ENCODE measurements around the gene MSN.

Gene MSN

DNA sequence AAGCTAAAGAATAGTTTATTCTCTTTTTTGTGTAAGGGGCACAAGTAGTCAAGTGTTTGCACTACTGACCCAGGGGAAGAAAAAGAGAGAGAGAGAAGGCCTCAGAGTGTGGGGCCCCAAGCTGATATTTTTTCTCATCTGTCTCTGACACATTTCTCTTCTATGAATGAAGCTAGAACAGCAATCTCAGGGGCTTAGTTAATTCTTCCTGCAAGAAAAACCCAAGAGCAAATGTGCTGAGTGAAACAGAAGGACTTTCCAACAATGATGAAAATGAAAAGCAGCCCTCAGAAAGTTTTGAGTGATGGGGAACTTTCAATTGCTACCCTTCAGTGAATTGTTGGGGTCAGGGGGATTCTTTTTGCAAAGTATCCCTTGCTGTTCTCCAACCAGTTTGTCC lies 9.2 kb upstream of the MSN start:
- no peaks in the 10 kb centered on the region for H3K4me1 ChIP-seq (ENCODE audit: control insufficient read depth, insufficient read depth, low read length)
- POLR2A ChIA-PET, result no interaction called here

DNA sequence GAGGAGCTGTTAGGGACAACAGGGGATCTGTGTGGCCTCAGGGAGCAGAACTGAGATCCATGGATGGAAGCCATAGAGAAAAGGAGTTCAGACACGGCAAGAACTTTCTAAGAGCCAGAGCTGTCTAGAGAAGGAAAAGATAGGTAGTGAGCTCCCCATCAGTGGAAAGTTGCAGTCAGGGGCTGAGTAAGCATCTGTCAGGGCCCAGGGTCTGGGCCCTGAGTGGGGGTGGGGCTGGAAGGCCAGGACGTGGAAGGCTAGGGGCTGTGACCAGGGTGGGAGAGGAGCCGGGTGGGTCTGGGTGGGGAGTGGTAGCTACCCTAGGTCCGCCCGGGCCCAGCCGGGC lies 324 bp upstream of the MSN start:
- Histone ChIP-seq H3K27ac (ENCODE audit: extremely low read depth, low read depth, low read length) (no peak overlapping the region), H3K4me1 (ENCODE audit: control insufficient read depth, insufficient read depth, low read length) (no peaks in the 10 kb centered on the region), H3K4me3 (ENCODE audit: low read depth, low read length) (no peak overlapping the region), H3K9me3 (ENCODE audit: control insufficient read depth, insufficient read depth, low read depth, low read length) (no peaks in the 10 kb centered on the region), H3K36me3 (ENCODE audit: control insufficient read depth in 2 of 2, insufficient read depth in 1 of 2, low read length in 2 of 2) (no peaks in the 10 kb centered on the region)
- CTCF ChIA-PET, result interaction anchor here (0.6 to 1.2 kb wide), 3 partner anchors 9 to 71 kb away, joined by 3 to 4 read pairs (median 3); no protein-coding TSS in a partner anchor
- POLR2A ChIA-PET, result interaction anchor here (0.8 to 1.2 kb wide), 2 partner anchors 22 to 24 kb away, joined by 3 to 7 read pairs; no protein-coding TSS in a partner anchor
- TF ChIP-seq ZNF501 (tag by site-specific recombination; IDR thresholded peaks at IDR 0.05) (no peak), ZBTB17 (tag by site-specific recombination; IDR thresholded peaks at IDR 0.05) (no peak), ZNF514 (tag by site-specific recombination; IDR thresholded peaks at IDR 0.05) (no peak)
- TF ChIP-seq, protein P1, sequence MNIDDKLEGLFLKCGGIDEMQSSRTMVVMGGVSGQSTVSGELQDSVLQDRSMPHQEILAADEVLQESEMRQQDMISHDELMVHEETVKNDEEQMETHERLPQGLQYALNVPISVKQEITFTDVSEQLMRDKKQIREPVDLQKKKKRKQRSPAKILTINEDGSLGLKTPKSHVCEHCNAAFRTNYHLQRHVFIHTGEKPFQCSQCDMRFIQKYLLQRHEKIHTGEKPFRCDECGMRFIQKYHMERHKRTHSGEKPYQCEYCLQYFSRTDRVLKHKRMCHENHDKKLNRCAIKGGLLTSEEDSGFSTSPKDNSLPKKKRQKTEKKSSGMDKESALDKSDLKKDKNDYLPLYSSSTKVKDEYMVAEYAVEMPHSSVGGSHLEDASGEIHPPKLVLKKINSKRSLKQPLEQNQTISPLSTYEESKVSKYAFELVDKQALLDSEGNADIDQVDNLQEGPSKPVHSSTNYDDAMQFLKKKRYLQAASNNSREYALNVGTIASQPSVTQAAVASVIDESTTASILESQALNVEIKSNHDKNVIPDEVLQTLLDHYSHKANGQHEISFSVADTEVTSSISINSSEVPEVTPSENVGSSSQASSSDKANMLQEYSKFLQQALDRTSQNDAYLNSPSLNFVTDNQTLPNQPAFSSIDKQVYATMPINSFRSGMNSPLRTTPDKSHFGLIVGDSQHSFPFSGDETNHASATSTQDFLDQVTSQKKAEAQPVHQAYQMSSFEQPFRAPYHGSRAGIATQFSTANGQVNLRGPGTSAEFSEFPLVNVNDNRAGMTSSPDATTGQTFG (tag by site-specific recombination; IDR thresholded peaks at IDR 0.05; ENCODE audit: borderline replicate concordance), result no peak
- TF ChIP-seq, protein P2, sequence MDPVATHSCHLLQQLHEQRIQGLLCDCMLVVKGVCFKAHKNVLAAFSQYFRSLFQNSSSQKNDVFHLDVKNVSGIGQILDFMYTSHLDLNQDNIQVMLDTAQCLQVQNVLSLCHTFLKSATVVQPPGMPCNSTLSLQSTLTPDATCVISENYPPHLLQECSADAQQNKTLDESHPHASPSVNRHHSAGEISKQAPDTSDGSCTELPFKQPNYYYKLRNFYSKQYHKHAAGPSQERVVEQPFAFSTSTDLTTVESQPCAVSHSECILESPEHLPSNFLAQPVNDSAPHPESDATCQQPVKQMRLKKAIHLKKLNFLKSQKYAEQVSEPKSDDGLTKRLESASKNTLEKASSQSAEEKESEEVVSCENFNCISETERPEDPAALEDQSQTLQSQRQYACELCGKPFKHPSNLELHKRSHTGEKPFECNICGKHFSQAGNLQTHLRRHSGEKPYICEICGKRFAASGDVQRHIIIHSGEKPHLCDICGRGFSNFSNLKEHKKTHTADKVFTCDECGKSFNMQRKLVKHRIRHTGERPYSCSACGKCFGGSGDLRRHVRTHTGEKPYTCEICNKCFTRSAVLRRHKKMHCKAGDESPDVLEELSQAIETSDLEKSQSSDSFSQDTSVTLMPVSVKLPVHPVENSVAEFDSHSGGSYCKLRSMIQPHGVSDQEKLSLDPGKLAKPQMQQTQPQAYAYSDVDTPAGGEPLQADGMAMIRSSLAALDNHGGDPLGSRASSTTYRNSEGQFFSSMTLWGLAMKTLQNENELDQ (tag by site-specific recombination; IDR thresholded peaks at IDR 0.05; ENCODE audit: low read depth), result no peak

More for the DNA sequence above, 9.2 kb upstream of the MSN start:
- H3K27ac ChIP-seq (ENCODE audit: extremely low read depth, low read depth, low read length), result no peak overlapping the region
- no peaks in the 10 kb centered on the region; the same call in 1 of the 2 replicates for H3K9me3 ChIP-seq (ENCODE audit: control insufficient read depth, insufficient read depth, low read depth, low read length)
- CTCF ChIA-PET, result interaction anchor here (0.6 to 1.2 kb wide), 5 partner anchors 8 to 907 kb away, joined by 3 to 4 read pairs (median 3); partner anchors contain the start of gene MSN
- no peak overlapping the region for H3K4me3 ChIP-seq (ENCODE audit: low read depth, low read length)
- TF ChIP-seq SCRT2 (tag by site-specific recombination; IDR thresholded peaks at IDR 0.05) (no peak), ZNF624 (tag by site-specific recombination; IDR thresholded peaks at IDR 0.05) (no peak), ZNF202 (tag by site-specific recombination; IDR thresholded peaks at IDR 0.05; ENCODE audit: borderline replicate concordance) (no peak), ZNF670 (tag by site-specific recombination; IDR thresholded peaks at IDR 0.05; ENCODE audit: low read depth) (no peak), OVOL3 (tag by site-specific recombination; IDR thresholded peaks at IDR 0.05) (no peak), ZNF48 (tag by site-specific recombination; IDR thresholded peaks at IDR 0.05) (no peak), GLIS2 (tag by site-specific recombination; IDR thresholded peaks at IDR 0.05) (no peak), YY2 (tag by site-specific recombination; IDR thresholded peaks at IDR 0.05) (no peak), ZSCAN23 (tag by site-specific recombination; IDR thresholded peaks at IDR 0.05) (no peak), ZNF549 (tag by site-specific recombination; IDR thresholded peaks at IDR 0.05) (no peak), ZNF626 (tag by site-specific recombination; IDR thresholded peaks at IDR 0.05) (no peak), ZNF292 (tag by site-specific recombination; IDR thresholded peaks at IDR 0.05; ENCODE audit: borderline replicate concordance, low read depth) (no peak), ZNF544 (tag by site-specific recombination; IDR thresholded peaks at IDR 0.05) (no peak)
- TF ChIP-seq, protein P3, sequence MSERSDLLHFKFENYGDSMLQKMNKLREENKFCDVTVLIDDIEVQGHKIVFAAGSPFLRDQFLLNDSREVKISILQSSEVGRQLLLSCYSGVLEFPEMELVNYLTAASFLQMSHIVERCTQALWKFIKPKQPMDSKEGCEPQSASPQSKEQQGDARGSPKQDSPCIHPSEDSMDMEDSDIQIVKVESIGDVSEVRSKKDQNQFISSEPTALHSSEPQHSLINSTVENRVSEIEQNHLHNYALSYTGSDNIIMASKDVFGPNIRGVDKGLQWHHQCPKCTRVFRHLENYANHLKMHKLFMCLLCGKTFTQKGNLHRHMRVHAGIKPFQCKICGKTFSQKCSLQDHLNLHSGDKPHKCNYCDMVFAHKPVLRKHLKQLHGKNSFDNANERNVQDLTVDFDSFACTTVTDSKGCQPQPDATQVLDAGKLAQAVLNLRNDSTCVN (tag by site-specific recombination; optimal IDR thresholded peaks at IDR 0.05), result no peak
- TF ChIP-seq, protein P4, sequence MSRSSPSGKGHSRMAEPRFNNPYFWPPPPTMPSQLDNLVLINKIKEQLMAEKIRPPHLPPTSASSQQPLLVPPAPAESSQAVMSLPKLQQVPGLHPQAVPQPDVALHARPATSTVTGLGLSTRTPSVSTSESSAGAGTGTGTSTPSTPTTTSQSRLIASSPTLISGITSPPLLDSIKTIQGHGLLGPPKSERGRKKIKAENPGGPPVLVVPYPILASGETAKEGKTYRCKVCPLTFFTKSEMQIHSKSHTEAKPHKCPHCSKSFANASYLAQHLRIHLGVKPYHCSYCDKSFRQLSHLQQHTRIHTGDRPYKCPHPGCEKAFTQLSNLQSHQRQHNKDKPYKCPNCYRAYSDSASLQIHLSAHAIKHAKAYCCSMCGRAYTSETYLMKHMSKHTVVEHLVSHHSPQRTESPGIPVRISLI (tag by site-specific recombination; IDR thresholded peaks at IDR 0.05), result no peak
- TF ChIP-seq, protein P5, sequence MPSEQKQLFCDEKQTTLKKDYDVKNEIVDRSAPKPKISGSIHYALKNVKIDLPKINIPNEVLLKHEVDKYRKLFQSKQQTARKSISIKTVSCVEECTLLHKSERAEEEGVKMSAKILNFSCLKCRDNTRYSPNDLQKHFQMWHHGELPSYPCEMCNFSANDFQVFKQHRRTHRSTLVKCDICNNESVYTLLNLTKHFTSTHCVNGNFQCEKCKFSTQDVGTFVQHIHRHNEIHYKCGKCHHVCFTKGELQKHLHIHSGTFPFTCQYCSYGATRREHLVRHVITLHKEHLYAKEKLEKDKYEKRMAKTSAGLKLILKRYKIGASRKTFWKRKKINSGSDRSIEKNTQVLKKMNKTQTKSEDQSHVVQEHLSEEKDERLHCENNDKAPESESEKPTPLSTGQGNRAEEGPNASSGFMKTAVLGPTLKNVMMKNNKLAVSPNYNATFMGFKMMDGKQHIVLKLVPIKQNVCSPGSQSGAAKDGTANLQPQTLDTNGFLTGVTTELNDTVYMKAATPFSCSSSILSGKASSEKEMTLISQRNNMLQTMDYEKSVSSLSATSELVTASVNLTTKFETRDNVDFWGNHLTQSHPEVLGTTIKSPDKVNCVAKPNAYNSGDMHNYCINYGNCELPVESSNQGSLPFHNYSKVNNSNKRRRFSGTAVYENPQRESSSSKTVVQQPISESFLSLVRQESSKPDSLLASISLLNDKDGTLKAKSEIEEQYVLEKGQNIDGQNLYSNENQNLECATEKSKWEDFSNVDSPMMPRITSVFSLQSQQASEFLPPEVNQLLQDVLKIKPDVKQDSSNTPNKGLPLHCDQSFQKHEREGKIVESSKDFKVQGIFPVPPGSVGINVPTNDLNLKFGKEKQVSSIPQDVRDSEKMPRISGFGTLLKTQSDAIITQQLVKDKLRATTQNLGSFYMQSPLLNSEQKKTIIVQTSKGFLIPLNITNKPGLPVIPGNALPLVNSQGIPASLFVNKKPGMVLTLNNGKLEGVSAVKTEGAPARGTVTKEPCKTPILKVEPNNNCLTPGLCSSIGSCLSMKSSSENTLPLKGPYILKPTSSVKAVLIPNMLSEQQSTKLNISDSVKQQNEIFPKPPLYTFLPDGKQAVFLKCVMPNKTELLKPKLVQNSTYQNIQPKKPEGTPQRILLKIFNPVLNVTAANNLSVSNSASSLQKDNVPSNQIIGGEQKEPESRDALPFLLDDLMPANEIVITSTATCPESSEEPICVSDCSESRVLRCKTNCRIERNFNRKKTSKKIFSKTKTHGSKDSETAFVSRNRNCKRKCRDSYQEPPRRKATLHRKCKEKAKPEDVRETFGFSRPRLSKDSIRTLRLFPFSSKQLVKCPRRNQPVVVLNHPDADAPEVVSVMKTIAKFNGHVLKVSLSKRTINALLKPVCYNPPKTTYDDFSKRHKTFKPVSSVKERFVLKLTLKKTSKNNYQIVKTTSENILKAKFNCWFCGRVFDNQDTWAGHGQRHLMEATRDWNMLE (tag by site-specific recombination; conservative IDR thresholded peaks at IDR 0.05; ENCODE audit: low read depth), result no peak
- TF ChIP-seq, protein P6, sequence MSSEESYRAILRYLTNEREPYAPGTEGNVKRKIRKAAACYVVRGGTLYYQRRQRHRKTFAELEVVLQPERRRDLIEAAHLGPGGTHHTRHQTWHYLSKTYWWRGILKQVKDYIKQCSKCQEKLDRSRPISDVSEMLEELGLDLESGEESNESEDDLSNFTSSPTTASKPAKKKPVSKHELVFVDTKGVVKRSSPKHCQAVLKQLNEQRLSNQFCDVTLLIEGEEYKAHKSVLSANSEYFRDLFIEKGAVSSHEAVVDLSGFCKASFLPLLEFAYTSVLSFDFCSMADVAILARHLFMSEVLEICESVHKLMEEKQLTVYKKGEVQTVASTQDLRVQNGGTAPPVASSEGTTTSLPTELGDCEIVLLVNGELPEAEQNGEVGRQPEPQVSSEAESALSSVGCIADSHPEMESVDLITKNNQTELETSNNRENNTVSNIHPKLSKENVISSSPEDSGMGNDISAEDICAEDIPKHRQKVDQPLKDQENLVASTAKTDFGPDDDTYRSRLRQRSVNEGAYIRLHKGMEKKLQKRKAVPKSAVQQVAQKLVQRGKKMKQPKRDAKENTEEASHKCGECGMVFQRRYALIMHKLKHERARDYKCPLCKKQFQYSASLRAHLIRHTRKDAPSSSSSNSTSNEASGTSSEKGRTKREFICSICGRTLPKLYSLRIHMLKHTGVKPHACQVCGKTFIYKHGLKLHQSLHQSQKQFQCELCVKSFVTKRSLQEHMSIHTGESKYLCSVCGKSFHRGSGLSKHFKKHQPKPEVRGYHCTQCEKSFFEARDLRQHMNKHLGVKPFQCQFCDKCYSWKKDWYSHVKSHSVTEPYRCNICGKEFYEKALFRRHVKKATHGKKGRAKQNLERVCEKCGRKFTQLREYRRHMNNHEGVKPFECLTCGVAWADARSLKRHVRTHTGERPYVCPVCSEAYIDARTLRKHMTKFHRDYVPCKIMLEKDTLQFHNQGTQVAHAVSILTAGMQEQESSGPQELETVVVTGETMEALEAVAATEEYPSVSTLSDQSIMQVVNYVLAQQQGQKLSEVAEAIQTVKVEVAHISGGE (tag by site-specific recombination; conservative IDR thresholded peaks at IDR 0.05; ENCODE audit: low read depth), result no peak
- no peaks in the 10 kb centered on the region for H3K36me3 ChIP-seq (ENCODE audit: control insufficient read depth in 2 of 2, insufficient read depth in 1 of 2, low read length in 2 of 2)
